Stimulated activated CD4-positive, alpha-beta T cell treated with anti-CD3 and anti-CD28 coated beads, Interleukin-12 subunit alpha, Interleukin-12 subunit beta, amount 100 ng/mL, for 48 hours (primary cell): ENCODE results near the gene AP4E1.
"Not testable (repeated sequence)": the region's sequence is repeated elsewhere in the genome, so short reads cannot be mapped to it uniquely, and the experiment has no call there.

Source experiments
- DNase-seq, 3 donors: peaks; one replicate each; pipeline ENCODE4 v3.0.0-alpha.2; 2020; ENCODE audit warnings: low read depth in 2 of 3, low spot score in 1 of 3

The AP4E1 gene

GRCh38 chr15:51022206-51022605 is 113.7 kb downstream of the AP4E1 start:
- no peak for DNase-seq

- DNase-seq, result no peak
Observed at GRCh38 chr15:51023499-51023898, 115.0 kb downstream of the AP4E1 start.

- no peak for DNase-seq
Observed at GRCh38 chr15:51024735-51025453, 116.4 kb downstream of the AP4E1 start.

- DNase-seq, result no peak
Observed at GRCh38 chr15:51025454-51025846, 117.0 kb downstream of the AP4E1 start.

- DNase-seq, result no peak
Observed at GRCh38 chr15:51030649-51031316, 122.3 kb downstream of the AP4E1 start.

- DNase-seq, result not testable (repeated sequence)
Observed at GRCh38 chr15:51037474-51037873, 129.0 kb downstream of the AP4E1 start.

GRCh38 chr15:51038162-51038973 is 129.9 kb downstream of the AP4E1 start:
- DNase-seq, result no peak

GRCh38 chr15:51038974-51039319 is 130.5 kb downstream of the AP4E1 start:
- no peak for DNase-seq

GRCh38 chr15:51044037-51044727 is 135.7 kb downstream of the AP4E1 start:
- no peak for DNase-seq

GRCh38 chr15:51046016-51046415 is 137.5 kb downstream of the AP4E1 start:
- no peak for DNase-seq

GRCh38 chr15:51046799-51047449 is 138.4 kb downstream of the AP4E1 start:
- no peak for DNase-seq

- DNase-seq, result no peak
Observed at GRCh38 chr15:51048308-51048707, 139.8 kb downstream of the AP4E1 start.

GRCh38 chr15:51049081-51049480 is 140.6 kb downstream of the AP4E1 start:
- DNase-seq, result no peak

- no peak for DNase-seq
Observed at GRCh38 chr15:51051776-51052175, 143.3 kb downstream of the AP4E1 start.

GRCh38 chr15:51053571-51053970 is 145.1 kb downstream of the AP4E1 start:
- no peak for DNase-seq

GRCh38 chr15:51054535-51054934 is 146.1 kb downstream of the AP4E1 start:
- no peak for DNase-seq
